ENCODE results near the gene CCNK.

The CCNK gene

DNA sequence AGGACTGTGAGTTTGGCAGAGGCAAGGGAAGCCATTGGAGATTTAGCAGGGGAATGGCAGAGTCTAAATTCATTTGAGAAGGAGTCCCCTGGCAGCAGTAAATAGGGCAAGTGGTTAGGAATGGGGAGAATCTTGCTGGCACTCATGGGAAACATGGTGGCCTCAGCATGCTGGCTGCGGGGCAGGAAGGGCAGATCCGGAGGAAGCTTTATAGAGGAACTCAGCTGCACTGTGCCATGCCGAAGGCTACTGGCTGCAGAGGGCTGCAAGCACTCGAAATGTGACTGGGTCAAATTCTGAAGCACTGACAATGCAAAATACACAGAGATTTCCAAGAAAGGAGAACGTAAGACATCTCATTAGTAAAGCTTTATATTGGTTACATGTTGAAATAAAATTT, 23.9 kb downstream of the CCNK start:
- Histone ChIP-seq H3K79me2 (ENCODE audit: insufficient read depth, low read length) (no peaks in the 10 kb centered on the region), H3K9me3 (ENCODE audit: insufficient read depth, low read length) (no peaks in the 10 kb centered on the region), H4K20me1 (ENCODE audit: low read depth, low read length) (no peaks in the 10 kb centered on the region), H3K27me3 (ENCODE audit: low read length) (no peaks in the 10 kb centered on the region), H3K9me2 (replicated peaks; ENCODE audit: insufficient read depth, low read length) (no peaks in the 10 kb centered on the region), H3K27ac (ENCODE audit: low read depth, low read length) (no peak overlapping the region), H3K4me3 (ENCODE audit: insufficient read depth, low read length, poor library complexity, severe bottlenecking) (no peak overlapping the region), H3K9ac (ENCODE audit: low read length) (no peak overlapping the region), H3F3A (ENCODE audit: insufficient read depth) (no peaks in the 10 kb centered on the region), H3K4me2 (ENCODE audit: low read depth, low read length, poor library complexity, severe bottlenecking) (no peak overlapping the region), H3K36me3 (ENCODE audit: low read length) (peaks cover 18% of the 10 kb centered on the region; the same call in 1 of the 2 replicates), H2AFZ (ENCODE audit: low read depth, low read length, severe bottlenecking) (no peak overlapping the region)
- TF ChIP-seq, protein P1, sequence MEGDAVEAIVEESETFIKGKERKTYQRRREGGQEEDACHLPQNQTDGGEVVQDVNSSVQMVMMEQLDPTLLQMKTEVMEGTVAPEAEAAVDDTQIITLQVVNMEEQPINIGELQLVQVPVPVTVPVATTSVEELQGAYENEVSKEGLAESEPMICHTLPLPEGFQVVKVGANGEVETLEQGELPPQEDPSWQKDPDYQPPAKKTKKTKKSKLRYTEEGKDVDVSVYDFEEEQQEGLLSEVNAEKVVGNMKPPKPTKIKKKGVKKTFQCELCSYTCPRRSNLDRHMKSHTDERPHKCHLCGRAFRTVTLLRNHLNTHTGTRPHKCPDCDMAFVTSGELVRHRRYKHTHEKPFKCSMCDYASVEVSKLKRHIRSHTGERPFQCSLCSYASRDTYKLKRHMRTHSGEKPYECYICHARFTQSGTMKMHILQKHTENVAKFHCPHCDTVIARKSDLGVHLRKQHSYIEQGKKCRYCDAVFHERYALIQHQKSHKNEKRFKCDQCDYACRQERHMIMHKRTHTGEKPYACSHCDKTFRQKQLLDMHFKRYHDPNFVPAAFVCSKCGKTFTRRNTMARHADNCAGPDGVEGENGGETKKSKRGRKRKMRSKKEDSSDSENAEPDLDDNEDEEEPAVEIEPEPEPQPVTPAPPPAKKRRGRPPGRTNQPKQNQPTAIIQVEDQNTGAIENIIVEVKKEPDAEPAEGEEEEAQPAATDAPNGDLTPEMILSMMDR (IDR thresholded peaks at IDR 0.05; ENCODE audit: insufficient read depth, low read length, poor library complexity, severe bottlenecking): no peak
- no peak for TF ChIP-seq EZH2phosphoT487 (conservative IDR thresholded peaks at IDR 0.05; ENCODE audit: low read length)

DNA sequence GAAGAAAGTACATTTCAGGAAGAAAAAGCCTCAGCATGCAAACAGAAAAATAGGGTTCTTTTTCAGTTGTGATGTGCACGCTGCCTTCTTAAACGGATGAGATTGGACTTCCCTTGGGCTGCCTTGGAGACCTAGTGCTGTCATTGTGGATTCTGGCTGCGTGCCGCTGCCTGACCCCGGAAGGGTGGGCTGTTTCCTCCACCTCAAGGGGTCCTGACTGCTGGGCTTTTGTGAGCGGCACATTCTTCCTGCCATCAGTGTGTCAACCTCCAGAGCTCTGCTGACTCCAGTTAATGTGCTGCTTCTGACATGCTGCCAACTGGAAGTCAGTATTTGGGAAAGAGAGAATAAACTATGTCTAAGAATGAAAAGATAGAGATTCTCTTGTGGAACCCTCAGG, 25.1 kb downstream of the CCNK start:
- Histone ChIP-seq H3F3A (ENCODE audit: insufficient read depth) (no peaks in the 10 kb centered on the region), H3K36me3 (ENCODE audit: low read length) (peaks cover 13% of the 10 kb centered on the region; the same call in 1 of the 2 replicates), H4K20me1 (ENCODE audit: low read depth, low read length) (no peaks in the 10 kb centered on the region), H3K27ac (ENCODE audit: low read depth, low read length) (no peak overlapping the region), H3K79me2 (ENCODE audit: insufficient read depth, low read length) (no peaks in the 10 kb centered on the region), H3K9me3 (ENCODE audit: insufficient read depth, low read length) (no peaks in the 10 kb centered on the region), H3K4me3 (ENCODE audit: insufficient read depth, low read length, poor library complexity, severe bottlenecking) (no peak overlapping the region), H3K27me3 (ENCODE audit: low read length) (no peaks in the 10 kb centered on the region), H3K9me2 (replicated peaks; ENCODE audit: insufficient read depth, low read length) (no peaks in the 10 kb centered on the region), H3K4me2 (ENCODE audit: low read depth, low read length, poor library complexity, severe bottlenecking) (no peak overlapping the region), H2AFZ (ENCODE audit: low read depth, low read length, severe bottlenecking) (no peak overlapping the region), H3K9ac (ENCODE audit: low read length) (no peak overlapping the region)
- no peak for TF ChIP-seq EZH2phosphoT487 (conservative IDR thresholded peaks at IDR 0.05; ENCODE audit: low read length)
- TF ChIP-seq, protein P1 (IDR thresholded peaks at IDR 0.05; ENCODE audit: insufficient read depth, low read length, poor library complexity, severe bottlenecking): no peak

DNA sequence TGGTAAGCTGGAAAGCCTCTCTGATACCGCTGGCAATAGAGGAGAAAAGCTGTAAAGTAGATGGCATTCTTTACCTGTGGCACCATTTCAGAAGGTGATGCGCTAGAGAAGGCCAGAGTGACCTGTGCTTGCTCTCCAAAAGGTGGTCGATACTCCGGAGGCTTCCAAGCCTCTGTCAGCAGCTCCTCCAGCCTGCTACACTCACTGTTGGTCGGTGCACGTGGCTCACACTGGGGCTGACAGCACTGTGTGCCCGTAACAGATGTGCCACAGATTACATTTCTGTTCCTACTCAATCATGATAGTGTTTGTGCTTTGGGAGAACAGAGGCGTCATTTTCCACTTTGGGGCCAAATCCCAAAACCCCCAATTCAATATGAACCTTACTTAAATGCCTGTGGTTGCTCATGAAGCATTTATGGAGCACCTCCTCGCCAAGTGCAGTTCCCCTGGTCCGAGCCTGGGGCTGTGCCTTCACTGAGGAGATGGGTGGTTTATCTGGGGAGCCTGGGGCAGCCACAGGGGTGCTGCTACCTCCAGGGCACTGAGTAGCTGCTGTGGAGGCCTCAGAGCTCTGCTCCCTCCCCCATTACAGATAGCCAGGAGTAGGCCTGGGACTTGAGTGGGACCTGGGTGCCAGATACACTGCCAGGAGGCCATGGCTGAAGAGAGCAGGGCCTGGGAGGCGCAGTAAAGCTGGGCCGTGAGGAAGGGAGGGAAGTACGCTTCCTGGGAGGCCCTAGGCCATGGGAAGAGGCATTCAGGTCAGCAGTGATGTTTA, 26.8 kb downstream of the CCNK start:
- Histone ChIP-seq H3K27me3 (ENCODE audit: low read length) (no peaks in the 10 kb centered on the region), H3K4me3 (ENCODE audit: insufficient read depth, low read length, poor library complexity, severe bottlenecking) (no peak overlapping the region)

More for the DNA sequence above, 26.8 kb downstream of the CCNK start:
- no peaks in the 10 kb centered on the region for H3F3A ChIP-seq (ENCODE audit: insufficient read depth)
- H3K9me3 ChIP-seq (ENCODE audit: insufficient read depth, low read length): no peaks in the 10 kb centered on the region
- no peaks in the 10 kb centered on the region for H3K9me2 ChIP-seq (replicated peaks; ENCODE audit: insufficient read depth, low read length)
- H3K9ac ChIP-seq (ENCODE audit: low read length): no peak overlapping the region
- H3K36me3 ChIP-seq (ENCODE audit: low read length): peaks cover 6% of the 10 kb centered on the region; the same call in 1 of the 2 replicates
- no peak overlapping the region for H3K27ac ChIP-seq (ENCODE audit: low read depth, low read length)
- H4K20me1 ChIP-seq (ENCODE audit: low read depth, low read length): no peaks in the 10 kb centered on the region
- TF ChIP-seq EZH2phosphoT487 (conservative IDR thresholded peaks at IDR 0.05; ENCODE audit: low read length): no peak
- TF ChIP-seq, protein P1 (IDR thresholded peaks at IDR 0.05; ENCODE audit: insufficient read depth, low read length, poor library complexity, severe bottlenecking): no peak
- H3K4me2 ChIP-seq (ENCODE audit: low read depth, low read length, poor library complexity, severe bottlenecking): no peak overlapping the region
- H2AFZ ChIP-seq (ENCODE audit: low read depth, low read length, severe bottlenecking): no peak overlapping the region
- H3K79me2 ChIP-seq (ENCODE audit: insufficient read depth, low read length): no peaks in the 10 kb centered on the region

Data from SU-DHL-6 (cell line).